Activated T-helper 2 cell treated with anti-CD3 and anti-CD28 coated beads, Interferon-gamma antibody, Interleukin-2, Interleukin-4, amounts not matched to agents 10 μg/mL and 5 μg/mL and 100 μg/mL, durations not matched to agents 14 hours and 24 hours and 36 hours (primary cell): Measurements from ENCODE around the gene GPR31. TPM values are rescaled to one million over a fixed set of nuclear protein-coding genes. Genes with fewer than 3 reads are reported as not detected.
"Not testable (repeated sequence)": the region's sequence is repeated elsewhere in the genome, so short reads cannot be mapped to it uniquely, and the experiment has no call there.

Experiments
- DNase-seq: peaks from one replicate; pipeline ENCODE4 v3.0.0; 2021; ENCODE audit warnings: low spot score
- H3K27ac Mint-ChIP-seq: one replicate; pipeline ENCODE4 v1.8.0; 2021; ENCODE audit warnings: mixed read lengths
- H3K27me3 Mint-ChIP-seq: one replicate; pipeline ENCODE4 v1.8.0; 2021; ENCODE audit warnings: low read depth, mixed read lengths
- H3K36me3 Mint-ChIP-seq: one replicate; pipeline ENCODE4 v1.8.0; 2021; ENCODE audit warnings: low read depth, mixed read lengths
- H3K4me1 Mint-ChIP-seq: one replicate; pipeline ENCODE4 v1.8.0; 2021; ENCODE audit warnings: low read depth, mixed read lengths
- H3K4me3 Mint-ChIP-seq: one replicate; pipeline ENCODE4 v1.8.0; 2021; ENCODE audit warnings: low read depth, mild to moderate bottlenecking, moderate library complexity, mixed read lengths
- H3K9me3 Mint-ChIP-seq: one replicate; pipeline ENCODE4 v1.8.0; 2021; ENCODE audit warnings: mixed read lengths
- intact Hi-C: fragments of 100-400 bp; cut with micrococcal nuclease; formaldehyde crosslinking; loops from one replicate; pipeline ENCODE4 v1.15.1; 2023
- total RNA-seq: library from RNA; stranded (reverse); gene quantifications from 2 replicates; pipeline ENCODE4 v1.2.3, GENCODE V29; 2022

GPR31 gene
- total RNA-seq, 1 donor from 2014 or later = not detected

DNA sequence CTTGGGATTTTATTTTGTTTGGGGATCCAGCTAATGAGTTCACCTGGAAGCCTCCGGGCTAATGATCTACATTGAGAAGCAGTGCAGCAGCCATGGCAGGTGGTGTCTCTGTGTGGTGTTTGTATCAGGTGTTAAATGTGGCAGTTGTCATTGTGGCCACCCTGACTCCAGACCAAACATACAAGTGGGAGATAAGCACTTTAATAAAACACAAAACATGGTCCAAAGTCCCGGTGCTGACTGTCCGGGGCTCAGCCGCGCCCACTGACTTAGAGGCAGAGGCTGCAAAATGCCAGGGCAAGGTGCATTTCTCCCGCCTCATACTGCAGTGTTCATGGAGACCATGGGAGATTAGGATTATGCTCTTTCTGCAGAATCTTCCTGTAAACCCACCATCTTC is 23.6 kb upstream of the GPR31 start:
- H3K27ac Mint-ChIP-seq, H3K9me3 Mint-ChIP-seq, H3K4me3 Mint-ChIP-seq, H3K4me1 Mint-ChIP-seq, DNase-seq, intact Hi-C loops, H3K36me3 Mint-ChIP-seq, H3K27me3 Mint-ChIP-seq: not testable (repeated sequence)

DNA sequence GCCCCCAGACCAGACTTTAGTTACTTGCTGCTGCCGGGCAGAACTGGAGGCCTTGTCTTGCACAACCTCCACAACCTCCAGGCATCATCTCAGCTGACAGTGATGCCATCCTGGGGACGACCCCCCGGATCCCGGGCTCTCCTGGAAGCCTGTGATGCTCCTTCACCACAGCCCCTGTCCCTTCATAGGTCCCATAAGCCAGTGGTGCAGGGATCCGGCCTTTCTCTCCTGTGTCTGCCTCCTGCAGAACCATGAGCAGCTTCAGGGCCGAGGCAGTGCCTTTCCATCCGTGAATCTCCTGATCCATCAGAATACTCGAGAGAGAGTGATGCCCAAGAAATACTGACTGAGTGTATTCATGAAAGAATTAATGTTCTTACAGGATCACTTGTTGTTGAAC is 22.3 kb upstream of the GPR31 start:
- H3K4me1 Mint-ChIP-seq, H3K27me3 Mint-ChIP-seq, intact Hi-C loops, DNase-seq, H3K27ac Mint-ChIP-seq, H3K36me3 Mint-ChIP-seq, H3K4me3 Mint-ChIP-seq, H3K9me3 Mint-ChIP-seq: not testable (repeated sequence)

GRCh38 chr6:167178896-167179655 is 21.3 kb upstream of the GPR31 start:
- H3K27ac Mint-ChIP-seq, H3K4me1 Mint-ChIP-seq, DNase-seq, H3K4me3 Mint-ChIP-seq, H3K27me3 Mint-ChIP-seq, H3K36me3 Mint-ChIP-seq, H3K9me3 Mint-ChIP-seq, intact Hi-C loops: not testable (repeated sequence)

GRCh38 chr6:167177271-167177670 is 19.5 kb upstream of the GPR31 start:
- H3K9me3 Mint-ChIP-seq, H3K27me3 Mint-ChIP-seq, H3K4me3 Mint-ChIP-seq, H3K27ac Mint-ChIP-seq, intact Hi-C loops, H3K36me3 Mint-ChIP-seq, H3K4me1 Mint-ChIP-seq, DNase-seq: not testable (repeated sequence)

DNA sequence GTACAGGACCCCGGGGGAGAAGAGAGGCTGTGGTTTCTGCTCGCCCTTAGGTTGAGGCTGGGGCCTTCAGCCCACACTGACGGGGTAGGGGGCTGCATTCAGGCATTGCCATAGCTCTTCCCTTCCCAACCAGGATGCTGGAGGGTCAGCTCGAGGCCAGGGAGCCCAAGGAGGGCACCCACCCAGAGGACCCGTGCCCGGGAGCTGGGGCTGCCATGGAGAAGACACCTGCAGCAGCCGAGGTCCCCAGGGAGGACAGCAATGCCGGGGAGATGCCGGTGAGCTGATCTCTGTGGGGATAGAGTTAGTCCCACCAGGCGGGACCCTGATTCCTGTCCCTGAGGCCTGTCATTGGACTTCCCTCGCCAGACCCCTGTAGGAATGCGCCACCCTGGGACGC is 14.2 kb upstream of the GPR31 start:
- H3K36me3 Mint-ChIP-seq, H3K4me3 Mint-ChIP-seq, intact Hi-C loops, H3K27me3 Mint-ChIP-seq, DNase-seq, H3K4me1 Mint-ChIP-seq, H3K27ac Mint-ChIP-seq, H3K9me3 Mint-ChIP-seq: not testable (repeated sequence)

- H3K4me1 Mint-ChIP-seq, H3K27me3 Mint-ChIP-seq, DNase-seq, H3K4me3 Mint-ChIP-seq, H3K27ac Mint-ChIP-seq, H3K36me3 Mint-ChIP-seq, H3K9me3 Mint-ChIP-seq, intact Hi-C loops: not testable (repeated sequence)
These were observed 13.5 kb upstream of the GPR31 start for GRCh38 chr6:167171300-167171699.

DNA sequence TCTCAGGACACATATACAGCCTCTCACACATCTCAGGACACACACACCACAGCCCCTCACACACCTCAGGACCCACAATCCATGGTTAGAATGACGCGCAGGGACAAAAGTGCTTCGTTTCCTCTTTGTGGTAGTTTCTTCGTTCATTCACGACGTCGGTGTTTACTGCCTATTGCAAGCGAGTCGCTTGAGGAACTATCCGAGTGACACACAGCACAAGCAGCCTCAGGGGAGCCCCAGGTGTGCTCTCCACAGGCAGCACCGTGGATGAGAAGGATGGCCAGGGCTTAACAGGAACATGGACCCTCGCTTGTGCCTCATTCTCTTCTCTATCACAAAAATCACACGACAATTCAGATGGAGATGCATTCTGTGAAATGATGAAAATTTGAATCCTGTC is 12.1 kb upstream of the GPR31 start:
- DNase-seq, H3K27me3 Mint-ChIP-seq, intact Hi-C loops, H3K9me3 Mint-ChIP-seq, H3K36me3 Mint-ChIP-seq, H3K4me3 Mint-ChIP-seq, H3K27ac Mint-ChIP-seq, H3K4me1 Mint-ChIP-seq: not testable (repeated sequence)

DNA sequence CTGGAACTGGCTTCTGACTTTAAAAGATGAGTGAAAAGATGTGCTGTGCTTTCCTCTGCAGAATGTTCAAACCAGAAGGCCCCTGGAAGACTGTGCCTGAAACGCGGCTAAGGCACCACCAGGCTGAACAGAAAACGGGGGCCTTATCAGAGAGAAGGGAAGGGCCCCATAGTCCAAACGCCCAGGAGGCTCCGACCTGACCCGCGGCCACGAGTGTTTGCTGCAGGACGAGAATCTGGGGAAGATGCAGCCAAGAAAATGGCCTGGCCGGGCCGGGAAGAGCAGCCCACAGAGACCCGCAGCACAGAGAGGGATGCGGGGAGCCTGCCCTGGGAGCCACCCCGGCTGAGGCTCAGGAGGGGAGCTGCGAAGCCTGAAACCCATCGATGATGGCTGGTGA is 10.5 kb upstream of the GPR31 start:
- H3K27me3 Mint-ChIP-seq = peaks cover 10% of the 10 kb centered on the region
- H3K36me3 Mint-ChIP-seq, H3K27ac Mint-ChIP-seq, H3K9me3 Mint-ChIP-seq, H3K4me1 Mint-ChIP-seq, intact Hi-C loops, H3K4me3 Mint-ChIP-seq, DNase-seq: not testable (repeated sequence)

DNA sequence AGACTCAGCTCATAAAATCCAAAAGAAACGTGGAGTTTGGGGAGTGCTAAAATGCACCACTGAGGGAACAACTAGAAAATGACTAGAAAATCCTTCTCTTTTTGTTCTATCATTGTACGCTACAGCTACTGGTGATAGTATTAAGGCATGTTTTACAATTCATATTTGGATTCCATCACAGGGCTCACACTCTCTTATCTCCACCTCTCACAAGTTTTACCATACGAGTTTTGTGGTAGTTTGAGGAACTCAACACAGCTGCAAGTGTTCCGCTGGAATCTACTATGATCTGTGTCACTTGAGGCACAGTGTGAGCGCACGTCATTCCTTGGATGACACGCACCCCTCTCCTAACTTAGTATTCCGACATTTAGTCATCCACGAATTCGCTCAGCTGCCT is 9.9 kb upstream of the GPR31 start:
- H3K4me3 Mint-ChIP-seq, H3K4me1 Mint-ChIP-seq, H3K27ac Mint-ChIP-seq, DNase-seq, intact Hi-C loops, H3K9me3 Mint-ChIP-seq, H3K36me3 Mint-ChIP-seq: not testable (repeated sequence)
- H3K27me3 Mint-ChIP-seq = peaks cover 10% of the 10 kb centered on the region

GRCh38 chr6:167165858-167166471 is 8.2 kb upstream of the GPR31 start:
- Mint-ChIP-seq H3K4me3 (no peak overlapping the region), H3K4me1 (no peaks in the 10 kb centered on the region), H3K27ac (no peak overlapping the region), H3K9me3 (no peaks in the 10 kb centered on the region), H3K27me3 (peaks cover 10% of the 10 kb centered on the region), H3K36me3 (no peaks in the 10 kb centered on the region)
- intact Hi-C loops = no loop called here
- DNase-seq = no peak

DNA sequence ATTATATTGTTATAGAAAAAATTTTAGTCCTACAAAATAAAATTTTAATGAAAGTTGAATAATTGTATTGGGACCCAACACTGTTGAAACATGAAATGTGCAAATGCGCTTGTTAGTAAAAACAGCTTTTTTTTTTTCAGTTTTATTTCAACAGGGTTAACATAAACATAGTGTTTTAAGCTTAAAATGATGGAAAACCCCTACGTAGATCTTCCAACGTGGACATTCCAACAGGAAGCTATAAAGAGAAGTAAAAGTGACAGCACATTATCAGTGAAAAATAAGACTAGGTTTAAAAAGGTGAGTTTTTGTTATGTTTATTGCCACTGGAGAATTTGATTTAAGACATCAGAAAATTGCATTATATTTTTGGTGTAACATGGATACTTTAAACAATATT is 6.5 kb upstream of the GPR31 start:
- no peaks in the 10 kb centered on the region for H3K36me3 Mint-ChIP-seq
- intact Hi-C loops = no loop called here
- H3K4me1 Mint-ChIP-seq = no peaks in the 10 kb centered on the region
- DNase-seq = no peak
- no peaks in the 10 kb centered on the region for H3K9me3 Mint-ChIP-seq
- peaks cover 8% of the 10 kb centered on the region for H3K27me3 Mint-ChIP-seq
- H3K27ac Mint-ChIP-seq = no peak overlapping the region
- H3K4me3 Mint-ChIP-seq = no peak overlapping the region

DNA sequence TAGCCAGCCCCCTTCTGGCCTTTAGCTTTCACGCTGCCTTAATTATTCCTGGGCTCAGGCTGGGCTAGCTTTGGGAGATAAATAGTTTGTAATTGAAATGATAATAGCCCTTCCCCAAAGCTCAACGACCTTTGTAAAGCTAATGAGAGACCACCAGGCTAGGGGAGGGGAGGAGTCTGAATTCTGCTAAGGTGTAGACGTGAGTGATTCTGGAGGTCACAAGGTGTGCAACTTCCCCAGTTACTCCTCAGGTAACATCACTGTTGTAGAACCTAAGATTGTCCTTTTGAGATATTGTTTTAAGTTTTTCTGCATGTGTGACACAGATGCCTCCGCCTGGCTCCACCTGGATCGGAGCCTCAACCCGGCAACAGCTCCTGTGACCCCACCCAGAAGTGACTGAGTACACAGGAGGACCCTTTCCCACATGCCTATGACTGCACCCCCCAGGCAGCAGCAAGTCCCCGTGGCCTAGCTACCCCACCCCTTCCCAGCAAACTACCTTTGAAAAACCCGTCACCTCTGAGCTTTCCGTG is 5.8 kb upstream of the GPR31 start:
- intact Hi-C loops = no loop called here
- H3K27ac Mint-ChIP-seq = no peak overlapping the region
- H3K9me3 Mint-ChIP-seq = no peaks in the 10 kb centered on the region
- H3K36me3 Mint-ChIP-seq = no peaks in the 10 kb centered on the region
- no peaks in the 10 kb centered on the region for H3K4me1 Mint-ChIP-seq
- H3K4me3 Mint-ChIP-seq = no peak overlapping the region
- H3K27me3 Mint-ChIP-seq = peaks cover 10% of the 10 kb centered on the region
- DNase-seq = no peak

- no peak overlapping the region for H3K4me3 Mint-ChIP-seq
- H3K36me3 Mint-ChIP-seq = no peaks in the 10 kb centered on the region
- no peak for DNase-seq
- peaks cover 10% of the 10 kb centered on the region for H3K27me3 Mint-ChIP-seq
- intact Hi-C loops = no loop called here
- H3K4me1 Mint-ChIP-seq = no peaks in the 10 kb centered on the region
- no peaks in the 10 kb centered on the region for H3K9me3 Mint-ChIP-seq
- H3K27ac Mint-ChIP-seq = no peak overlapping the region
These were observed 4.8 kb upstream of the GPR31 start for GRCh38 chr6:167162591-167162990.
